Measurements from ENCODE around the gene AQP4.

Gene AQP4

DNA sequence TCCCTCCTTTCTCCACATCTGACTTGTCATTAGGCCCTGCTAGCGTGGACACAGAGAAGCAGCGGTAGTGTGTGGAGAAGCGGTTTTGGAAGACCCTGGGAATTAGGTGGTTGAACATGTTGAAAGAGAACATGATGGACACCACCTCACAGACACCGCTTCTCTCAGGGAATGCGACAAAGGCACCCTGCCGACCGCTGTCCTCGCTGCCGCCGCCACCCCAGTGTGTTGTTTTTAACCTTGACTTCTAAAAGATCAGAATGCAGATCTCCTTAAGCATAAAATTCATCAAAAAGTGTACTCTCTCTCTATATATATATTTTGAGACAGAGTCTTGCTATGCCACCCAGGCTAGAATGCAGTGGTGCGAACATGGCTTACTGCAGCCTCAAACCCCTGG lies 33.2 kb downstream of the AQP4 start:
- no peak for DNase-seq

DNA sequence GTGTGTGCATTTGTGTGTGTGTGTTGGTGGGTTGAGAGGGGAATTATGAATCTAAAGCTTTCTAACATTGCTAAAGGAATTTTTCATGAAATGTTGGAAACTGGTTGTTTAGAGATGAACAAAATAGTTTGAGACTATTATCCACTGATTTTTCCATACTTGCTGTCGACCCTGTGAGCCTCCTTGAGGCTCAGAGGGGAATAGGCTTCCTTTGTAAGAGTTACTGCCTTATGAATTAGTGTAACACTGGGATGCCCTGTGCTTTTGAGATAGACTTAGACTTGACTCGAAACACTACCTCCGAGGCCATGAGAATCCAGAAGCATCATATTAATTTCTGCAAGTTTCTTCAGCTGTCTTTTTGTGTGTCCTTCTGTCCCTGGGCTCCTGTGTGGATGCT lies 37.9 kb downstream of the AQP4 start:
- no peak for DNase-seq

DNA sequence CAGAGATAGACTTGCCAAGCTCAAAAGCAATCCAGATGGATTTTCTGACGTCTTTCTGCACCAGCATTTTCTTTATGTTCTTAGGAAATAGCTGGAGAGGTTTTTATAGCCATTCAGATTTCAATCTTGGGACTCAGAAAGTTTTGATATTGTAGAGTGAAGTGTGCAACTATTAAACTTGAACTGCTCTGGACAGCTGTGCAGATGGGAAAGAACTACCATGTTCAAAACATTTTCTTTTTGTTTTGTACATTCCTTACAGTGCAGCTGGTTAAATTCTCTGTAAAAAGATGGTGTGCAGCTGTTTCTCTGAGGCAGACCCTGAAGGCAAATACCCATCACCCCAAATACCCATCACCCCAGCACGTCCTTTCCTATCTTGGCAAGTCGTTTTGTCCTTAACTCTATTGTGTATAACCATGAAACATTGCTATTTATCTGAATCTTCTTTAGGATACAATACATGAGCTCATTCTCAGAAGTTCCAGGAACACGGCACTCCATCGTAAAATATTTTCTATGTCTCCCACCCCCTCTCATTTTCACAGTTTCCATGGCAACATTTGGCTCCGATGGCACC lies 38.8 kb downstream of the AQP4 start:
- no peak for DNase-seq

DNA sequence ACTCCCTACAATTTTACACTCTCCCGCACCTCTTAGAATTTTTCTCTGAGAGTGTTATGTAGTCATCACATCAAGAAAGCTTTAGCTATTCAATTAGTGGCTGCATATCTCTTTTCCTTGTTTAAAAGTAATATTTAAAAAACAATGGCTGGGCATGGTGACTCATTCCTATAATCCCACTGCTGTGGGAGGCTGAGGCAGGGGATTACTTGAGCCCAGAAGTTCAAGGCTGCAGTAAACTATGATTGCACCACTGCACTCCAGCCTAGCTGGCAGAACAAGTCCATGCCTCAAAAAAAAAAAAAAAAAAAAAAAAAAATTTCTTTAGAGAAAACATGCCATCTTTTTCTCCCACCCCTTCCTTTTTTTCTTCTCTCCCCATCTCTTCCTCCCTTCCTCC lies 44.3 kb downstream of the AQP4 start:
- DNase-seq = no peak

DNA sequence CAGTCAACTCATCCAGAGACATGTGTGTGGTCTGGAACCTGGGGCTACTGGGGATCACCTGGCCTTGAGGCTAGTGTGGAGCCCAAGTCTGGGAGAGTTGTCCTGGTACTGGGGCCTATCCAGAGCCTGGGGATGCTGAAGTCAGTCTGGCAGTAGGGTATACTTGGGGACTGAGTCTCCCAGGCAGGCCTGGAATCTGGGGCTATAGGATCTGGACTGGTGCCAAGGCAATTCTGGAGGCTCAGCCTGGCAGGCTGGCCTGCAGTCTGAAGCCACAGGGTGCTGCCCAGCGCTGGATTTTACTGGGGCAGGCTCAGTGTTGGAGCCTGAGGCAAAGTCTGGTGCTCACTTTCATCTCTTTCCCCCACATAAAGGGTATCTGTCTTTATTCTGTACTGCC lies 46.5 kb downstream of the AQP4 start:
- no peak for DNase-seq

DNA sequence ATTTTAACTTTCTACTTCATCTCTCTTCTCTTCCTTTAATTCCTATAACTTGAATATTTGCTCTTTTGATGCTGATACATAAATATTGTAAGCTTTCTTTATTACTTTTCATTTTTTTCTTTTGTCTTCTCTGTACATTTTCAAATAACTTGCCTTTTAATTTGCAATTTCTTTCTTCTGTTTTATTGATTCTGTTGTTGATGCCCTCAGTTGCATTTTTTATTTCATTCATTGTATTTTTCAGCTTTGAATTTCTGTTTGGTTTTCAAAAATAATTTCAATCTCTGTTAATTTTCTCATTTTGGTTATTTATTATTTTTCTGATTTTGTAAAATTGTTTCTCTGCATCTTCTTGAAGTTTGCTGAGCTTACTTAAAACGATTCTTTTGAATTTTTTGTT lies 47.0 kb downstream of the AQP4 start:
- DNase-seq = no peak

DNA sequence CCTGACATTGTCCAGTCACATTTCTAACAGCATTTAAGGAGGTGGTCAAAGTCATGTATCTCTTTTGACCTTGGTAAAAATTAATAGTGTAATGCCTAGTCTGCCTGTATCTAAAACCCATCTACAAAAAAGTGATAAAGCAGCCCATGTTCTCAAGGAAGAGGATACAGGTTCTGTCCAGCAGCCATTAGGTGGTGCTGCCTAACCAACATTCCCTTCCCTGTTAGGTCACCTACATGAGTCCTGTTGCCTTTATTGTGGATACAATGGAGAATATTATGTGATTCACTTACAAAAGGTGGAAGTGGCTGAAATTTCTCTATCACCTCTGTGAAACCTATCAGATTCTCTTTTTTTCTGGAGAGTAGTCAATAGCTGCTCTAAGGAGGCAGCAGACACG lies 52.5 kb downstream of the AQP4 start:
- no peak for DNase-seq

DNA sequence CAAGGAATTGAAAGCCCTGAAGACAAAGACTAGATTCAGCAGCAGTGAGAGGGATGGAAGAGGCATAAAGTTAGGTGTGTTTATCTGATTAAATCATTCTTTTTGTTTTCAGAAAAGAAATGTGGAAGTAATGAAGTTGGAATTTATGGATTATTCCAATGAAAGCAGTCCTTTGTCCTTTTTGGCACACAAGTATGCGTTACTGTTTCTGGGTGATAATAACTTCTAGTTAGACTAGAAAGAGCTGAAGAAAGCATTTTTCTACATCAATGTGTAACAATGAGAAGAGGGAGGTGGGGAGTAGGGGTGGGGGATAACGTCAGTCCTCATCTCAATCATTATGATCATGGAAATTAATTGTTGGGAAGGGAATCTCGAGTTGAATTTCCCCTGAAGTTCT lies 53.0 kb downstream of the AQP4 start:
- no peak for DNase-seq

DNA sequence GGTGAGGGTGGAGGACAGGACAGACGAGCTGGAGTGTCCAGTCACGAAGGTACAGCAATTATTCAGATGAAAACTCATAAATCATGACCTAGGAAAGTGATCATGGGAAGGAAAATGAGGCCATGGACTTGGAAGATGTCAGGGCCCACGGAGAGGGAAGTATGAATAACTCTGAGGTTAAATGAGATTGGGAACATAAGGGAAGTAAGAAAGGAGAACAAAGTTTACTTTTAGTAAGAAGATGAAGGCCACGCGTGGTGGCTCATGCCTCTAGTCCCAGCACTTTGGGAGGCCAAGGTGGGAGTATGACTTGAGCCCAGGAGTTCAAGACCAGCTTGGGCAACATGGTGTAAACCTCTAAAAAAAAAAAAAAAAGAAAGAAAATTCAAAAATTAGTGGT lies 56.2 kb downstream of the AQP4 start:
- no peak for DNase-seq

DNA sequence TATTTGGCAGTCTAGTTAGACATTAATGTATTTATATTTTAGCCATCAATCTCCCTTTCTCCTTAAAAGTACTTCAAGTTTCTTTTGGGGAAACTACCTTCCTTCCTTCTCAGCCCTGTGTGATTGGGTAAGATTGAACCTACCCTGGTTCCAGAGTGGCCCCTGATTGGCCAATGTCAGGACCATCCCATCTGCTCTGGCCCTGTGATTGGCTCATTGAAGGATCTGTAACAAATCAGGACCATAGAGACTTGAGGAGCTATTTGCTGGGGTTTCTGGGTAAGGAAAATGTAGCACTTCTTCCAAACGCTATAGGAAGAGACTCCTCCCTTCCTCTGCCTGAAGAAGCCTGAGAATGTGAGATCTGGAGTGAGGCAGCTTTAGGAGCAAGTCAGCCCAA lies 59.3 kb downstream of the AQP4 start:
- no peak for DNase-seq

DNA sequence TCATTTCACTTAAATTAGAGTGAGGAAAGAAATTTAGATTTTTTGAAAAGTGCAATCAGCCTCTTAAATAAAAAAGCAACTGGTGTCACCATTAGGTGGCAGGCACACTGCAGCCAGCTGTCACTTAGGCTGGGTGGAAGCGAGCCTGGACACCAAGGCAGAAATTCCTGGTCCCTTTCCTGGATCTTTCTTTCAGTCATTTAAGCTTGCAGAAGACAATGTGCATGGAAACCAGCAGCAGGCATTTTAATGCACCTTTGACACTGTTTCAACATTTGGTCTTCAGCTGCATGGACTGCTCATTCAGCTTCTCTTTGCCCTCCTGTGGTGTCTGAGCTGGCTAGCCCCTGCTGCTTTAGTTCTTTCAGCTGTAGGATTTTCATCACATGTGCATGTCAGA lies 61.0 kb downstream of the AQP4 start:
- no peak for DNase-seq

DNA sequence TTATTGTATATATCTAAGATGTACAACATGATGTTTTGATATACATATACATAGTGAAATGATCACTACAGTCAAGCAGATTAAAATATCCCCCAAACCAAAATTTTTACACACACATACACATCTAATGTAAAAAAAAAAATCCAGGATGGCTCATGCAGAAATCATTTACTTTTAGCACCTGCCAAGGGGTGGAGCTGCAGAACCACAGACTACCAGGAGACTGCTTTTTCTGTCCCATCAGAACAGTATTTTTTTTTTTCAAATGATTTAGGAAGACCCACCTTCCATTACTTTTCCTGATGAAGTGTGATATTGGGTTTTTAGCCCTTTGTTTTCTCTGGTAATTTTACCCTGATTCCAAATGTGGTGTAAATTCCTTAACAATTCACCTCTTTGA lies 61.9 kb downstream of the AQP4 start:
- DNase-seq = no peak

DNA sequence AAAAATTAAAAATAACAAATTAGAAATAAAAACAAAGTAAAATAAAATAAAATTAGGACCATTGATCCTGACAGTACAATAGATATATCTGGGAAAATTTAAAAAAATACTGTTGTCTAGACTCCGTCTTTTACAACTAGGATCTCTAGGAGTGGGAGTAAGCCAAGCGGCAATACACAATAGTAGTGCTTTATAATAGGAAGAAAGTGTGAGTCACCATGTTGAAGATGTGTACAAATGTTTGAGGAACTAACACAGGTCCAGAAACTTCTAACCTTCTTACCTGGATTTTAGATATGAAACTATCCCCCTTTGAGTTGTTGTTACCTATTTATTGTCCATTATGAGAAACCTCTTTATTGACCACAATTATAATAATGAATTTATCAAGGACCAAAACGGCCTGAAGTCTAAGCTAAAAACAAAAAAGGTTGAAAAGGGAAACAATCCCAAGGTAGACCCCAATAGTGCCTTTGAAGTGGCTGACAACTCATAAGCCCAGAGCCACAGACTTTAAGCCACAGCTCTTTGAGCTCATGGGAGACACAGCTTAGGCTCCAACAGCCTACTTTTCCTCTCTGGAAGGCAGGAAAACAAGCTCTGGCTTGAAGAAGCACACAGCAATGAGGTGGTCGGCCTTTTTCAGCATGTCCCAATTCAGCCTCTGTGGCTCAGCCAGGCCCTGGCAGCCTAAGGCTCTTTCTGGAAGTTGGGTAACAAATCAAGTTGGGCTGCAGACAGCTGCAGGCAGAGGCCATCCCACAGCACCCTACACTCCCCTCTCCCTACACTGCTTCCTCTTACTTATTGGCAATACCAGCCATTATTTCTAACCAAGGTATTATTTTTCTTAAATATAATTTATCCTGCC lies 62.9 kb downstream of the AQP4 start:
- no peak for DNase-seq
